Lower leg skin (tissue), 3 donors: ENCODE data around the gene MYMX.

Source experiments
- POLR2A ChIP-seq, 2 donors: fragments of 450-650 bp; IDR thresholded peaks; one replicate each; pipeline ENCODE4 v1.6.1; 2016 to 2017; ENCODE audit warnings: antibody characterized with exemption in 2 of 2, mild to moderate bottlenecking in 1 of 2, moderate library complexity in 1 of 2
- TF ChIP-seq, protein P1 (sequence below), 3 donors: fragments of 450-650 bp; IDR thresholded peaks; one replicate each; pipeline ENCODE4 v1.5.1; 2016; ENCODE audit warnings: antibody characterized with exemption in 3 of 3, mild to moderate bottlenecking in 3 of 3, moderate library complexity in 2 of 3

DNA sequence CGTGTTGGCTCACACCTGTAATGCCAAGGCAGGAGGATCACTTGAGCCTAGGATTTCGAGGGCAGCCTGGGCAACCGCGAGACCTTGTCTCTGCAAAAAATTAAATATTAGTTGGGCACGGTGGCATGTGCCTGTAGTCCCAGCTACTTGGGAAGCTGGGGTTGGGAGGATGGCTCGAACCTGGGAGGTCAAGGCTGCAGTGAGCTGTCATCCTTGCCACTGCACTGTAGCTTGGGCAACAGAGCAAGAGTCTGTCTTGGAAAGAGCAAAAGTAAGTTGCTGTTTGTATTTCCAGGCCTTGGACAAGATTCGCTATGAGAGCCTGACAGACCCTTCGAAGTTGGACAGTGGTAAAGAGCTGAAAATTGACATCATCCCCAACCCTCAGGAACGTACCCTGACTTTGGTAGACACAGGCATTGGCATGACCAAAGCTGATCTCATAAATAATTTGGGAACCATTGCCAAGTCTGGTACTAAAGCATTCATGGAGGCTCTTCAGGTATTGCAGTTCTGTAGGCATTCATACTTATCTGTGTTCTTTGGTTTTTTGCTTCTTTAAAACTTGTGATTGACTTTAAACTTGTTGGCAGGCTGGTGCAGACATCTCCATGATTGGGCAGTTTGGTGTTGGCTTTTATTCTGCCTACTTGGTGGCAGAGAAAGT is 32.5 kb downstream of the MYMX start:
- TF ChIP-seq, protein P1, sequence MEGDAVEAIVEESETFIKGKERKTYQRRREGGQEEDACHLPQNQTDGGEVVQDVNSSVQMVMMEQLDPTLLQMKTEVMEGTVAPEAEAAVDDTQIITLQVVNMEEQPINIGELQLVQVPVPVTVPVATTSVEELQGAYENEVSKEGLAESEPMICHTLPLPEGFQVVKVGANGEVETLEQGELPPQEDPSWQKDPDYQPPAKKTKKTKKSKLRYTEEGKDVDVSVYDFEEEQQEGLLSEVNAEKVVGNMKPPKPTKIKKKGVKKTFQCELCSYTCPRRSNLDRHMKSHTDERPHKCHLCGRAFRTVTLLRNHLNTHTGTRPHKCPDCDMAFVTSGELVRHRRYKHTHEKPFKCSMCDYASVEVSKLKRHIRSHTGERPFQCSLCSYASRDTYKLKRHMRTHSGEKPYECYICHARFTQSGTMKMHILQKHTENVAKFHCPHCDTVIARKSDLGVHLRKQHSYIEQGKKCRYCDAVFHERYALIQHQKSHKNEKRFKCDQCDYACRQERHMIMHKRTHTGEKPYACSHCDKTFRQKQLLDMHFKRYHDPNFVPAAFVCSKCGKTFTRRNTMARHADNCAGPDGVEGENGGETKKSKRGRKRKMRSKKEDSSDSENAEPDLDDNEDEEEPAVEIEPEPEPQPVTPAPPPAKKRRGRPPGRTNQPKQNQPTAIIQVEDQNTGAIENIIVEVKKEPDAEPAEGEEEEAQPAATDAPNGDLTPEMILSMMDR (IDR thresholded peaks at IDR 0.05): no peak
- no peak for TF ChIP-seq POLR2A (IDR thresholded peaks at IDR 0.05)
